ENCODE results near the gene HPCAL1. TPM values are rescaled to one million over a fixed set of nuclear protein-coding genes. Genes with fewer than 3 reads are reported as not detected.

HPCAL1 gene
- total and polyA plus RNA-seq, 2 donors (not counting 3 experiments of a cell fraction or from before 2014, with no cell fraction given) = 56.5 to 77.4 TPM

GRCh38 chr2:10467401-10467800, 164.7 kb downstream of the HPCAL1 start:
- Histone ChIP-seq H3K9me1 (replicated peaks; ENCODE audit: control insufficient read depth, extremely low read depth, insufficient read depth, low read length) (no peaks in the 10 kb centered on the region), H2AFZ (ENCODE audit: low read depth, low read length) (no peak overlapping the region), H3K4me3 (replicated peaks in 1 of 3; ENCODE audit: insufficient read depth in 1 of 3, low read depth in 1 of 3, low read length in 3 of 3) (no peak overlapping the region), H3K79me2 (ENCODE audit: control insufficient read depth, insufficient read depth, low read length) (no peaks in the 10 kb centered on the region), H3K9me3 (replicated peaks; ENCODE audit: control insufficient read depth, insufficient read depth, low read length) (no peaks in the 10 kb centered on the region), H3K4me2 (ENCODE audit: insufficient read depth, low read length) (no peak overlapping the region), H3K27me3 (ENCODE audit: control insufficient read depth in 2 of 2, insufficient read depth in 2 of 2, low read length in 2 of 2) (peaks cover 2 to 3% of the 10 kb centered on the region in 2 experiments), H3K36me3 (ENCODE audit: control insufficient read depth in 2 of 2, extremely low read depth in 1 of 2, insufficient read depth in 2 of 2, low read length in 2 of 2) (no peaks in the 10 kb centered on the region), H3K9ac (replicated peaks; ENCODE audit: extremely low read depth, insufficient read depth, low read length) (no peak overlapping the region), H3K4me1 (ENCODE audit: control insufficient read depth, extremely low read depth, insufficient read depth, low read length) (no peaks in the 10 kb centered on the region), H4K20me1 (replicated peaks; ENCODE audit: control insufficient read depth, extremely low read depth, insufficient read depth, low read length) (no peaks in the 10 kb centered on the region), H3K27ac (ENCODE audit: insufficient read depth, low read depth, low read length) (no peak overlapping the region)
- CTCF ChIA-PET = interaction anchor here (0.7 to 1.3 kb wide), 3 partner anchors 11 to 193 kb away, joined by 3 to 7 read pairs (median 4); no protein-coding TSS in a partner anchor
- no peak for TF ChIP-seq JUN (IDR thresholded peaks at IDR 0.05; ENCODE audit: borderline replicate concordance, insufficient read depth, insufficient read length, low read depth)
- TF ChIP-seq POLR2AphosphoS5 (IDR thresholded peaks at IDR 0.05; ENCODE audit: insufficient read depth, low read depth, low read length) = no peak
- no peak for TF ChIP-seq FOS (IDR thresholded peaks at IDR 0.05; ENCODE audit: borderline replicate concordance, insufficient read depth, low read length)
- TF ChIP-seq CTCF (IDR thresholded peaks at IDR 0.05; ENCODE audit: extremely low read depth in 1 of 2, insufficient read depth in 1 of 2, low read depth in 1 of 2, low read length in 2 of 2) = peak in 1 of 2 donors; percentile 24
- no peak for TF ChIP-seq EZH2 (IDR thresholded peaks at IDR 0.05; ENCODE audit: borderline replicate concordance, low read depth, low read length, severe bottlenecking)
- no peak for TF ChIP-seq GATA2 (IDR thresholded peaks at IDR 0.05; ENCODE audit: insufficient read depth, insufficient read length, low read depth, low read length)
- no peak for TF ChIP-seq MAX (IDR thresholded peaks at IDR 0.05; ENCODE audit: insufficient read depth, insufficient read length)
- no peak for TF ChIP-seq MYC (IDR thresholded peaks at IDR 0.05; ENCODE audit: low read depth, low read length)
- DNase-seq (ENCODE audit: low read depth, low spot score) (no peak), FAIRE-seq (no peak)
- BruUV-seq (replicated peaks) = no TSS peak
- dilution Hi-C loops (cut with MboI; ENCODE audit: extremely low pct_ligation_motif_present, low sequenced_read_pairs) (no loop called here), intact Hi-C loops (cut with micrococcal nuclease) (loop anchor here (1.0 kb wide), 1 partner anchor 193 kb away; no protein-coding TSS in a partner anchor)
- POLR2A ChIA-PET = no interaction called here

All from endothelial cell of umbilical vein (primary cell).